HT1080 (cell line): Measurements from ENCODE around the gene CFAP57. TPM values are rescaled to one million over a fixed set of nuclear protein-coding genes. Genes with fewer than 3 reads are reported as not detected.

ENCODE experiments used
- DNase-seq: peaks from one replicate; pipeline ENCODE4 v3.0.0-alpha.2; 2015; ENCODE audit warnings: low read depth
- small RNA-seq: library from RNA; depleted of rRNA; stranded (forward); fragments of <200 nt; gene quantifications from one replicate; pipeline ENCODE3, GENCODE V24; 2014
- total RNA-seq: library from RNA; depleted of rRNA; stranded (reverse); fragments of >200 nt; shearing (Covaris generic); gene quantifications from 2 replicates; pipeline ENCODE4 v1.2.3, GENCODE V29; 2014; rRNA removed

The CFAP57 gene
- total RNA-seq, 1 experiment from 2014 or later = 0.50 TPM

GRCh38 chr1:43296207-43296606 lies 124.1 kb downstream of the CFAP57 start:
- DNase-seq = no peak

DNA sequence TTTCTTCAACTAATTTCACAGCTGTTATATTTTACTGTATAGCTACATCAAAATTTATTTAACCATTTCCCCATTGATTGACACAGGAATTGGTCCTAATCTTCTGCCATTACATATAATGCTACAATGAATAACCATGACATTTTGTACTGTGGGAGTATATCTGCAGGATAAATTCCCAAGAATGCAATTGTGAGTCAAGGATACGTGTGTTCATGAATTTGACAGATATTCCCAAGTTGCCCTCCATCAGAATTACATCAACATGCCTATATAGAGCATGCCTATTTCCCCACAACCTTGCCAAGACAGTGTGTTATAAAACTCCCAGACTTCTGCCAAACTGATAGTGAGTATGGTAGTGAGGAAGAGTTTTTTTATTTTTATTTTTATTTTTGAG lies 125.9 kb downstream of the CFAP57 start:
- DNase-seq = no peak

DNA sequence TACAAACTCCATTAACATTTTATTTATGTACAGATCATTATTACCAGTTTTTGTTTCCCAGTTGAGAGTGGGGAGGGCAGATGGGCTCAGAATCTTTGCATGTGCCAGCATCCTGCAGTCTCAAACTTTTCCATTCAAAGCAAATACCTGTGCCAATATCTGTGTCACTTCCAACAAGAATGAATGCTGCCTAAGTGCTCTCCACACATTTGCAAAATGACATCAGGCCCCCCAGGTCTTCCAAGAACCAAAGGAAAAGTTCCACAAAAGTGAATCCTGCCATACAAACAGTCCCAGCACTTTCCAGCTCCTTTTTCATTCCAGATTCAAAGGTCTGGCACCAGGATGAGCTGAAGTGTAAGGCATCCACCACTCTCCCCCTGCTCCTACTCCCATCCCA lies 127.0 kb downstream of the CFAP57 start:
- DNase-seq = no peak

- DNase-seq = peak; percentile 70
Measured at GRCh38 chr1:43300378-43301094, 128.4 kb downstream of the CFAP57 start, which contains the start of gene TIE1. Gene TIE1 (plus strand): TSS chr1:43300982. CDS start chr1:43301072, 90 bp downstream.

DNA sequence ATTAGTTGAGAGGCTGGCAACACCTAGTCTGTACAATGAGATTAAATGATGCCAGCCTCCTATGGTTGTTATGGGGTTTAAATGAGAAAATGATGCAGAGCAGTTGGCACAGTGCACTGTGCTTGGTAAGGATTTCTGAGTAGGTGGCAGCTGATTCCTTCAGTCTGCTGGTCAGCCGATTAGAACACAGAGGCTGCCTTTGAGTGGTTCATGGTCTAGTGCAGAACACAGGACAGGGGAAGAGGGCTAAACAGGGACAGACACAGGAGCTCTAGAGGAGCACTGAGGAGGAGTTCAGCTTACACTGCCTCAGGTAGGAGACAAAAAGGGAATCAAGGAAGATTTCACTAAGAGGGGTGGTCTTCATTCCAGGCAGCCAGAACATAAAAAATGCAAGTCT lies 130.1 kb downstream of the CFAP57 start:
- DNase-seq = no peak

DNA sequence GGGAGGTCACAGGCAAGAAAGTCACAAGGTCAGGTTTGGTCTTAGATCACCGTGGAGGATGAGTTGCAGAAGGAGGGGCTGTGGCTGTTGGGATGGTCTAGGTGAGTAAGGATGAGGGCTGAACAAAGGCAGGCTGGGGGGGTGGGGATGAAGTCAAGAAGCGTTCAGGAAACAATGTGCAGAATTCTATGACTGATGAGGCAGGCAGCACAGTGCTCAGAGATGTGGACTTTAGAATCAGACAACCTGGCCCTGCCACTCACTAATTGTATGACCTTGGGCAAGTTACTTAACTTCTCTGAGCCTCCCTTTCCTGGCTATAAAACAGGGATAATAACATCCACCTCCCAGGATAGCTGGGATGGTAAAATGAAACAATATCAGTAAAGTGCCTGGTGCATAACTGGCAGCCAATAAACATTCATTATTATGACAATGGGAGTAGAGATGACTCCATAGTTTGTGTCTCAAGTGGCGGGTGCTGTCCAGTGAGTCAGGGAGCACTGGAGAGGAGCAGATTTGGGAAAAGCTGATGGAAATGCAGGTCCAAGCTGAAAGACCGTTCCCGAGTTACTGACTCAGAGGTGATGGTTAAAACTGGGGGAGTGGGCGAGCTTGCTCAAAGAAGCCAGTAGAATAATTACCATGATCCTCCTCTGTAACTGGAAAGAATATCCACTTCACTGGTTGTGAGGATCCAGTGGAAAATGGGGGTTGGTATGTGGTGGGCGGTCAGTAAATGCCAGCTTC lies 130.8 kb downstream of the CFAP57 start:
- DNase-seq = no peak

DNA sequence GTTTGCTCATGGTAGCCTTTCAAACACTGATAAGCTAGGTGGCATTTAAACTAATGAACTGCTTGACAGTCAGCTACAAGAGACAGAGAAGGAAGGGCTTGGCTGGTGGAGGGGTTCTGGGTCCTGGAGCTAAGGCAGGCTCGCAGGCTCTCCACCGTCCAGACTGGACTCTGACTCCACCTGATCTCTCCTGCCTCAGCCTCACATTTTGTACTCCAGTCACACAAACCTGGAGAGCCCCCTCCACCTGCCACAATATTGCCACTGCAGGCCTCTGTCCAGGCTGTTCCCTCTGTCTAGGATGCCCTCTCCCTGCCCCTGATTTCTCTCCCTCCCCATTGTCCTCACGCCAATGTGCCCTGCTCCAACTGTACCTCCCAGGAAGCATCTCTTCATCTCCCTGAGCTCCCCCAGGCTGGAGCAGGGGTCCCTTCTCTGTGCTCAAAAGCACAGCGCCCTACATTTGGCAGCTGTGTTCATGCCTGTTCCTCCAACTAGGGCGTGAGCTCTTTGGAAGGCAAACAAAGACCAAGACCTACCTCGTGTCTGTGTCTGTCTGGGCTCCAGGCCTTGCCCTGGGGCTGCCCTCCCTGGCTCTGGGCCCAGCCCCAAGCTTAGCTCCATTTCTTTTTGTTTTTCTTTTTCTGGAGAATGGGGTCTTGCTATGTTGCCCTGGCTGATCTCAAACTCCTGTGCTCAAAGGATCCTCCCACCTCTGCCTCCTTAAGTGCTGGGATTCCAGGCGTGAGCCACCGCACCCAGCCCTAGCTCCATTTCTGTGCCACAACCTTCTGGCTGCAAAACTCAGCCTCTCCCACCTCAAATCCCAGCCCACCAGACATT lies 131.6 kb downstream of the CFAP57 start:
- DNase-seq = no peak

Small RNAs within 50 kb of the gene (small RNA-seq; reads per million reads assigned to genes)
- gene RNA5SP46 = not detected

Other genes starting within 250 kb of the CFAP57 start
- 166 and 204 TPM in 2 replicates for gene SLC2A1, start 213.5 kb upstream of the CFAP57 start, total RNA-seq
- gene EBNA1BP2, start within 50 bp of the CFAP57 start, total RNA-seq = 400 and 422 TPM in 2 replicates
- gene TMEM125, start 97.7 kb downstream of the CFAP57 start, total RNA-seq = not detected in 2 replicates
- not detected in 2 replicates for gene C1orf210, start 113.3 kb downstream of the CFAP57 start, total RNA-seq
- gene TIE1, start 128.7 kb downstream of the CFAP57 start, total RNA-seq = 135 and 139 TPM in 2 replicates
- not detected in 2 replicates for gene MPL, start 165.5 kb downstream of the CFAP57 start, total RNA-seq
- gene CDC20, start 186.7 kb downstream of the CFAP57 start, total RNA-seq = 564 and 669 TPM in 2 replicates
- gene ELOVL1, start 195.7 kb downstream of the CFAP57 start, total RNA-seq = 163 and 212 TPM in 2 replicates
- 61.9 and 73.9 TPM in 2 replicates for gene MED8, start 217.5 kb downstream of the CFAP57 start, total RNA-seq
- gene SZT2, start 217.6 kb downstream of the CFAP57 start, total RNA-seq = 11.7 and 14.7 TPM in 2 replicates